ENCODE data around the gene TAS2R5. TPM values are rescaled to one million over a fixed set of nuclear protein-coding genes. Genes with fewer than 3 reads are reported as not detected.
"Not testable (repeated sequence)": the region's sequence is repeated elsewhere in the genome, so short reads cannot be mapped to it uniquely, and the experiment has no call there.

The TAS2R5 gene
- total RNA-seq, 1 experiment from 2014 or later, result 0.43 TPM

DNA sequence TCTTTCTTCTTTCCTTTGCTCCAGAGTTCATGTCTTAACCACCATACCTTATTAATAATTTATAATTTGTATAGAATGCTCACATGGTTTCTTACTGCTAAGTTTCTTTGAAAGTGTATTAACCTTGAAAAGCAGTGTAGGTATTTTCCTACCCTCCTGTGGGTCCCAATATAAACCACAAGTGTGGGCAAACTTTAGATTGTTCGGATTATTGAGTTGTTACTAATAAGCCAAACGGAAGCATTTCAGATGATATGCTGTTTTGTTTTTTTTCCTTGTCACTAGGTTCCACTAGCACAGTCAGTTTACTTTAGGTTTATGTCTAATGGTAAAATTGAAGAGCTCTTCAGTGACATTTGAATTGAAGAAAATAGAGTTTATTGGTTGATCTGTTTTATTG lies 41.6 kb upstream of the TAS2R5 start:
- DNase-seq (ENCODE audit: low spot score), result no peak
- TF ChIP-seq EZH2 (IDR thresholded peaks at IDR 0.05; ENCODE audit: borderline replicate concordance, low read depth, low read length, poor library complexity, severe bottlenecking), result no peak
- TF ChIP-seq, protein P1, sequence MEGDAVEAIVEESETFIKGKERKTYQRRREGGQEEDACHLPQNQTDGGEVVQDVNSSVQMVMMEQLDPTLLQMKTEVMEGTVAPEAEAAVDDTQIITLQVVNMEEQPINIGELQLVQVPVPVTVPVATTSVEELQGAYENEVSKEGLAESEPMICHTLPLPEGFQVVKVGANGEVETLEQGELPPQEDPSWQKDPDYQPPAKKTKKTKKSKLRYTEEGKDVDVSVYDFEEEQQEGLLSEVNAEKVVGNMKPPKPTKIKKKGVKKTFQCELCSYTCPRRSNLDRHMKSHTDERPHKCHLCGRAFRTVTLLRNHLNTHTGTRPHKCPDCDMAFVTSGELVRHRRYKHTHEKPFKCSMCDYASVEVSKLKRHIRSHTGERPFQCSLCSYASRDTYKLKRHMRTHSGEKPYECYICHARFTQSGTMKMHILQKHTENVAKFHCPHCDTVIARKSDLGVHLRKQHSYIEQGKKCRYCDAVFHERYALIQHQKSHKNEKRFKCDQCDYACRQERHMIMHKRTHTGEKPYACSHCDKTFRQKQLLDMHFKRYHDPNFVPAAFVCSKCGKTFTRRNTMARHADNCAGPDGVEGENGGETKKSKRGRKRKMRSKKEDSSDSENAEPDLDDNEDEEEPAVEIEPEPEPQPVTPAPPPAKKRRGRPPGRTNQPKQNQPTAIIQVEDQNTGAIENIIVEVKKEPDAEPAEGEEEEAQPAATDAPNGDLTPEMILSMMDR (conservative IDR thresholded peaks at IDR 0.05; ENCODE audit: low read depth, low read length), result no peak
- POLR2A ChIA-PET (ENCODE audit: low non-redundant PET), result no interaction called here
- intact Hi-C loops (cut with micrococcal nuclease; ENCODE audit: unreplicated experiment), result no loop called here
- peaks cover 92% of the 10 kb centered on the region for H3K36me3 ChIP-seq (ENCODE audit: insufficient read depth, low read length, poor library complexity, severe bottlenecking)
- no TSS peak for BruUV-seq (replicated peaks)
- no peaks in the 10 kb centered on the region for H3K27me3 ChIP-seq (replicated peaks; ENCODE audit: insufficient read depth, low read depth, low read length, poor library complexity)
- no peak overlapping the region for H3K27ac ChIP-seq (ENCODE audit: low read depth, low read length, poor library complexity, severe bottlenecking)
- H3K4me1 ChIP-seq (ENCODE audit: insufficient read depth, low read length, poor library complexity, severe bottlenecking), result no peaks in the 10 kb centered on the region
- H3K4me3 ChIP-seq (ENCODE audit: low read depth, low read length, poor library complexity, severe bottlenecking), result no peak overlapping the region
- H3K9me3 ChIP-seq (ENCODE audit: low read depth, low read length, poor library complexity, severe bottlenecking), result peaks cover 12% of the 10 kb centered on the region
- CTCF ChIA-PET, result no interaction called here

DNA sequence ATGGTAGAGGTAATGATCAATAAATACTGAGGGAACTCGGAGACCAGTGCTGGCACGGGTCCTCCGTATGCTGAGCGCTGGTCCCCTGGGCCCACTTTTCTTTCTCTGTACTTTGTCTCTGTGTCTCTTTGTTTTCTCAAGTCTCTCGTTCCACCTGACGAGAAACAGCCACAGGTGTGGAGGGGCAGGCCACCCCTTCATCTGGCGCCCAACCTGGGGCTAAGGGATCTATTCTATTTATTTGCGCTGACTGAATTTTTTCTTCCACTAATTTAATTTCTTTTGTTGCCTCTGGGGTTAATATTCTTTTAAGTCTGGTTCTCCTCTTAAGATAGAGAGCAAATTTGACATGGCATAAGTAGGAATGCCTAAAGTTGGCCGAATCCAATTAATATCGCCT lies 38.1 kb upstream of the TAS2R5 start:
- Histone ChIP-seq H3K36me3 (ENCODE audit: insufficient read depth, low read length, poor library complexity, severe bottlenecking) (peaks cover 68% of the 10 kb centered on the region), H3K9me3 (ENCODE audit: low read depth, low read length, poor library complexity, severe bottlenecking) (peaks cover 12% of the 10 kb centered on the region)
- H3K27ac ChIP-seq (ENCODE audit: low read depth, low read length, poor library complexity, severe bottlenecking); H3K4me1 ChIP-seq (ENCODE audit: insufficient read depth, low read length, poor library complexity, severe bottlenecking); H3K4me3 ChIP-seq (ENCODE audit: low read depth, low read length, poor library complexity, severe bottlenecking); CTCF ChIA-PET; H3K27me3 ChIP-seq (replicated peaks; ENCODE audit: insufficient read depth, low read depth, low read length, poor library complexity); intact Hi-C loops (cut with micrococcal nuclease; ENCODE audit: unreplicated experiment); POLR2A ChIA-PET (ENCODE audit: low non-redundant PET); BruUV-seq (replicated peaks): not testable (repeated sequence)
- peak; percentile 1 for DNase-seq (ENCODE audit: low spot score)

DNA sequence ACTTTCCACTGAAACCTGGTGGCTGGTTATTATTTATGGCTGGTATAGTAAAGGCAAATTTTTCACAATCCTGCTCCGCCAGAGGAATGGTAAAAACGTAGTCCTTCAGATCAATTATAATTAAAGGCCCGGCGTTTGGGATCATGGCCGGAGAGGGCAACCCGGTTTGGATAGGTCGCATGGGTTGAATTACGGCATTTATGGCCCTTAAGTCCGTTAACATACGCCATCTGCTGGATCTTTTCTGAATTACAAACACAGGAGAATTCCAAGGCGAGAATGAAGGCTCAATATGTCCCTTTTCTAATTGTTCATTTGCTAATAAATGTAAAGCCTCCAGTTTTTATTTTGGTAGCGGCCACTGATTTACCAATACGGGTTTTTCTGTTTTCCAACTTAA lies 37.4 kb upstream of the TAS2R5 start:
- BruUV-seq (replicated peaks), result no TSS peak
- DNase-seq (ENCODE audit: low spot score), result peak; percentile 39
- intact Hi-C loops (cut with micrococcal nuclease; ENCODE audit: unreplicated experiment), result no loop called here
- TF ChIP-seq EZH2 (IDR thresholded peaks at IDR 0.05; ENCODE audit: borderline replicate concordance, low read depth, low read length, poor library complexity, severe bottlenecking), result no peak
- TF ChIP-seq, protein P1 (conservative IDR thresholded peaks at IDR 0.05; ENCODE audit: low read depth, low read length), result peak; percentile 48
- Histone ChIP-seq H3K4me3 (ENCODE audit: low read depth, low read length, poor library complexity, severe bottlenecking) (no peak overlapping the region), H3K36me3 (ENCODE audit: insufficient read depth, low read length, poor library complexity, severe bottlenecking) (peaks cover 65% of the 10 kb centered on the region), H3K27me3 (replicated peaks; ENCODE audit: insufficient read depth, low read depth, low read length, poor library complexity) (no peaks in the 10 kb centered on the region), H3K27ac (ENCODE audit: low read depth, low read length, poor library complexity, severe bottlenecking) (no peak overlapping the region), H3K9me3 (ENCODE audit: low read depth, low read length, poor library complexity, severe bottlenecking) (peaks cover 12% of the 10 kb centered on the region), H3K4me1 (ENCODE audit: insufficient read depth, low read length, poor library complexity, severe bottlenecking) (no peaks in the 10 kb centered on the region)
- POLR2A ChIA-PET (ENCODE audit: low non-redundant PET), result no interaction called here
- CTCF ChIA-PET, result no interaction called here

DNA sequence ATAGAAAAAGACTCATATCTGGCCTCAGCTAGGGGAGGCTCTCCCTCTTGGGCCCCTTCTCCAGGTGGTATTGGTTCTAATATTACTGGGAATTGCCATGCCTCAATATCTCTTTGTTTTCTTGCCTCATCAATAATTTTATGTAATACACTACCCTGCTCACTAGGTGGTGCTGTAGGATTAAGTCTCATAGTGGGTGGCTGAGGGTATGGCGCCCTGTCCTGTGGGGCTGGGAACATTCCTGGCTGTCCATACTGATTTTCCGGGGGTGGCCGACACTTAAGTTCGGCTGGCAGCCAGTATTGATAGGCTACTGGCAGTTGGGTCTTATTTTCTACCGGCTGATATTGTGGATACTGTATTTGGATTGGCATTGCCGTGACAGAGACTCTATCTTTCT lies 35.1 kb upstream of the TAS2R5 start:
- peak; percentile 64 for DNase-seq (ENCODE audit: low spot score)
- no TSS peak for BruUV-seq (replicated peaks)
- Histone ChIP-seq H3K36me3 (ENCODE audit: insufficient read depth, low read length, poor library complexity, severe bottlenecking) (peaks cover 45% of the 10 kb centered on the region), H3K27me3 (replicated peaks; ENCODE audit: insufficient read depth, low read depth, low read length, poor library complexity) (no peaks in the 10 kb centered on the region), H3K4me3 (ENCODE audit: low read depth, low read length, poor library complexity, severe bottlenecking) (no peak overlapping the region), H3K27ac (ENCODE audit: low read depth, low read length, poor library complexity, severe bottlenecking) (no peak overlapping the region), H3K9me3 (ENCODE audit: low read depth, low read length, poor library complexity, severe bottlenecking) (peaks cover 12% of the 10 kb centered on the region), H3K4me1 (ENCODE audit: insufficient read depth, low read length, poor library complexity, severe bottlenecking) (no peaks in the 10 kb centered on the region)
- ChIA-PET POLR2A (ENCODE audit: low non-redundant PET) (no interaction called here), CTCF (no interaction called here)
- intact Hi-C loops (cut with micrococcal nuclease; ENCODE audit: unreplicated experiment), result no loop called here
- TF ChIP-seq, protein P1 (conservative IDR thresholded peaks at IDR 0.05; ENCODE audit: low read depth, low read length), result peak; percentile 64
- TF ChIP-seq EZH2 (IDR thresholded peaks at IDR 0.05; ENCODE audit: borderline replicate concordance, low read depth, low read length, poor library complexity, severe bottlenecking), result no peak

Measured in A673 (cell line).